K562 (cell line): ENCODE measurements around the gene NEMP1. TPM values are rescaled to one million over a fixed set of nuclear protein-coding genes. Genes with fewer than 3 reads are reported as not detected.

Experiments
- ATAC-seq: fragments of 200-7000 bp; cut with Tn5 transposase; 3 replicates; pipeline ENCODE4 v1.9.1; 2020; ENCODE audit warnings: moderate library complexity
- BruUV-seq: library from RNA; stranded (reverse); fragments of 400-500 nt; replicated peaks from 2 replicates; lab custom pipeline; 2021; lab: Mats Ljungman, UMichigan
- CTCF ChIA-PET: fragments of 300-600 bp; formaldehyde crosslinking; extraction: SDS; loops from one replicate; lab custom pipeline; 2021; ENCODE audit warnings: low intra/inter-chr PET ratio; lab: Yijun Ruan, JAX
- POLR2A ChIA-PET: fragments of 300-600, 350-650 bp; sonication (Branson Sonifier 250); formaldehyde crosslinking; extraction: SDS; loops from one replicate; lab custom pipeline; 2021; ENCODE audit warnings: antibody characterized with exemption, inconsistent platforms; lab: Yijun Ruan, JAX
- DNase-seq, 4 experiments: peaks; one replicate each; pipeline versions ENCODE4 v3.0.0 to v3.0.0-alpha.2; 2011 to 2018; ENCODE audit warnings: low spot score in 3 of 4, mixed read lengths in 3 of 4; ENCODE audit errors: extremely low read depth in 1 of 4
- FAIRE-seq: peaks from 2 replicates; lab custom pipeline; 2011; peaks lifted over from hg19 to GRCh38; lab: Jason Lieb, UNC
- H2AFZ ChIP-seq: 2 replicates; pipeline ENCODE4 v1.6.0; 2011; ENCODE audit warnings: low read depth, low read length, control low read depth, inconsistent platforms
- H3K27ac ChIP-seq: fragments of 200-600 bp; 3 replicates; pipeline ENCODE4 v1.8.0; 2011; ENCODE audit warnings: low read depth, mild to moderate bottlenecking, control low read depth, inconsistent platforms, low read length, moderate library complexity, mixed read lengths; ENCODE audit errors: extremely low read depth
- H3K27me3 ChIP-seq, 2 experiments: fragments of 300-600 bp in 1 of 2; 2 replicates in 1 of 2; 3 replicates in 1 of 2; pipeline versions ENCODE4 v1.6.0 to v1.8.0; 2011; ENCODE audit warnings: inconsistent platforms in 2 of 2, low read length in 2 of 2, mild to moderate bottlenecking in 1 of 2, mixed read lengths in 1 of 2, moderate library complexity in 1 of 2; ENCODE audit not compliant: control insufficient read depth in 2 of 2, insufficient read depth in 2 of 2
- H3K36me3 ChIP-seq: fragments of 300-600 bp; 3 replicates; pipeline ENCODE4 v1.8.0; 2011; ENCODE audit warnings: mild to moderate bottlenecking, low read length, inconsistent platforms; ENCODE audit not compliant: control insufficient read depth, insufficient read depth
- H3K4me1 ChIP-seq, 2 experiments: fragments of 200-600 bp in 1 of 2; replicated peaks in 1 of 2; 2 replicates in 1 of 2; 3 replicates in 1 of 2; pipeline versions ENCODE4 v1.5.1 to v1.8.0; 2011; ENCODE audit warnings: inconsistent platforms in 2 of 2, low read length in 2 of 2, mild to moderate bottlenecking in 1 of 2, mixed read lengths in 1 of 2, moderate library complexity in 1 of 2; ENCODE audit not compliant: control insufficient read depth in 2 of 2, insufficient read depth in 2 of 2
- H3K4me2 ChIP-seq: 2 replicates; pipeline ENCODE4 v1.6.1; 2011; ENCODE audit warnings: low read length, control low read depth, inconsistent platforms, mixed read lengths; ENCODE audit not compliant: insufficient read depth
- H3K4me3 ChIP-seq: fragments of 200-600 bp; sonication (generic), shearing (Covaris generic); 2 replicates; pipeline ENCODE4 v1.5.1; 2016; ENCODE audit warnings: control low read depth, inconsistent platforms
- H3K79me2 ChIP-seq: fragments of 200-600 bp; 3 replicates; pipeline ENCODE4 v1.8.0; 2011; ENCODE audit warnings: low read length, inconsistent platforms; ENCODE audit not compliant: control insufficient read depth, insufficient read depth
- H3K9ac ChIP-seq, 2 experiments: 2 replicates each; pipeline versions ENCODE4 v1.6.0 to v1.6.1; 2011; ENCODE audit warnings: low read depth in 2 of 2, low read length in 2 of 2, control low read depth in 1 of 2, inconsistent platforms in 1 of 2, mild to moderate bottlenecking in 1 of 2, mixed read lengths in 1 of 2; ENCODE audit not compliant: insufficient read depth in 1 of 2
- H3K9me1 ChIP-seq: one replicate; pipeline ENCODE4 v1.6.0; 2011; ENCODE audit warnings: inconsistent platforms, mild to moderate bottlenecking, low read length, moderate library complexity; ENCODE audit not compliant: control insufficient read depth, insufficient read depth
- H3K9me3 ChIP-seq: replicated peaks from 2 replicates; pipeline ENCODE4 v1.5.1; 2011; ENCODE audit warnings: low read depth, low read length, inconsistent platforms; ENCODE audit not compliant: control insufficient read depth, insufficient read depth
- H4K20me1 ChIP-seq: replicated peaks from 2 replicates; pipeline ENCODE4 v1.6.1; 2011; ENCODE audit warnings: low read length, inconsistent platforms, mixed read lengths; ENCODE audit not compliant: control insufficient read depth, insufficient read depth
- CHD1 ChIP-seq: fragments of 200-600 bp; sonication (generic); IDR thresholded peaks from one replicate; pipeline ENCODE4 v1.6.1; 2012; ENCODE audit warnings: mild to moderate bottlenecking, moderate library complexity, low read length, inconsistent platforms
- CTCF ChIP-seq, 3 experiments: IDR thresholded peaks in 2 of 3; conservative IDR thresholded peaks in 1 of 3; 2 replicates each; pipeline ENCODE4 v1.5.1; 2011 to 2012; ENCODE audit warnings: low read length in 3 of 3, mild to moderate bottlenecking in 3 of 3, control low read depth in 2 of 3, improper control_type of control experiment in 1 of 3, inconsistent platforms in 1 of 3, low read depth in 1 of 3, mixed read lengths in 1 of 3, moderate library complexity in 1 of 3; ENCODE audit not compliant: insufficient read depth in 2 of 3
- ETV1 ChIP-seq: fragments of 450-650 bp; conservative IDR thresholded peaks from 2 replicates; pipeline ENCODE4 v1.6.1; 2016; ENCODE audit warnings: missing genetic modification characterization, control low read depth, low read depth, missing compliant biosample characterization
- FOXJ2 ChIP-seq: fragments of 200-800 bp; sonication (Bioruptor generic); IDR thresholded peaks from 2 replicates; pipeline ENCODE4 v1.6.1; 2016; ENCODE audit warnings: missing genetic modification characterization, missing compliant biosample characterization
- KAT7 ChIP-seq: sonication (generic); formaldehyde crosslinking; IDR thresholded peaks from 2 replicates; pipeline ENCODE4 v1.8.0; 2022; ENCODE audit warnings: missing genetic modification reagents, mild to moderate bottlenecking, borderline replicate concordance
- PHTF2 ChIP-seq: fragments of 250-450 bp; sonication (Bioruptor Pico); IDR thresholded peaks from 2 replicates; pipeline ENCODE4 v1.5.0; 2021; ENCODE audit warnings: mild to moderate bottlenecking
- PRMT5 ChIP-seq: sonication (generic); formaldehyde crosslinking; IDR thresholded peaks from 2 replicates; pipeline ENCODE4 v1.5.0; 2020; ENCODE audit warnings: missing genetic modification reagents
- RB1 ChIP-seq: fragments of 450-650 bp; IDR thresholded peaks from 2 replicates; pipeline ENCODE4 v1.6.1; 2017; ENCODE audit warnings: low read depth, mild to moderate bottlenecking
- RFX7 ChIP-seq: fragments of 250-450 bp; sonication (Bioruptor Pico); IDR thresholded peaks from 2 replicates; pipeline ENCODE4 v1.5.1; 2021; ENCODE audit warnings: mild to moderate bottlenecking
- ZNF165 ChIP-seq: fragments of 250-450 bp; sonication (Bioruptor Pico); IDR thresholded peaks from 2 replicates; pipeline ENCODE4 v1.4.0; 2020; ENCODE audit warnings: borderline replicate concordance
- ZNF217 ChIP-seq: sonication (generic); formaldehyde crosslinking; IDR thresholded peaks from 2 replicates; pipeline ENCODE4 v1.8.0; 2022; ENCODE audit warnings: mild to moderate bottlenecking, missing genetic modification reagents
- ZNF224 ChIP-seq: sonication (generic); formaldehyde crosslinking; IDR thresholded peaks from 2 replicates; pipeline ENCODE4 v1.8.0; 2022; ENCODE audit warnings: mild to moderate bottlenecking, missing genetic modification reagents
- ZNF75A ChIP-seq: fragments of 450-650 bp; formaldehyde crosslinking; IDR thresholded peaks from 2 replicates; pipeline ENCODE4 v1.4.0; 2020; ENCODE audit warnings: mild to moderate bottlenecking
- WGBS: fragments of 100-300 bp; shearing (Covaris generic); methylation state at CpG from one replicate; pipeline ENCODE4 v1.1.6; 2016; ENCODE audit warnings: low coverage, mixed read lengths; ENCODE audit not compliant: insufficient coverage; ENCODE audit errors: missing lambda C conversion rate; 5-methylcytosine and 5-hydroxymethylcytosine counted together
- in situ Hi-C: fragments of 300-500 bp; cut with MboI; formaldehyde crosslinking; loops from 4 replicates; pipeline ENCODE4 v1.15.0; 2018; ENCODE audit warnings: inconsistent platforms, mixed read lengths
- intact Hi-C: fragments of 100-400 bp; cut with micrococcal nuclease; formaldehyde crosslinking; loops from 2 replicates; pipeline ENCODE4 v1.14.2; 2022
- polyA plus RNA-seq, 8 experiments: library from polyadenylated mRNA; depleted of rRNA in 4 of 8; stranded (reverse) in 5 of 8; unstranded in 3 of 8; fragments of >200 nt; fragmentation: Nextera tagmentation in 2 of 8; fragmentation: Illumina TruSeq in 1 of 8; extraction: Ambion mirVana in 2 of 8; extraction: Trizol in 1 of 8; gene quantifications; 2 replicates each; pipeline versions ENCODE4 v1.2.1 to v1.2.3, GENCODE V29; 2011 to 2014; ENCODE audit warnings: inconsistent platforms in 1 of 8, missing spikeins in 1 of 8
- total RNA-seq, 7 experiments: library from RNA; depleted of rRNA in 6 of 7; stranded (reverse); fragments of >200 nt in 6 of 7; fragmentation: Illumina TruSeq in 2 of 7; extraction: Trizol in 2 of 7; gene quantifications; 2 replicates each; pipeline versions ENCODE4 v1.2.1 to v1.2.3, GENCODE V29; 2011 to 2021; ENCODE audit warnings: low replicate concordance in 1 of 7
- TF ChIP-seq, protein P1 (sequence below): sonication (generic); formaldehyde crosslinking; IDR thresholded peaks from 2 replicates; pipeline ENCODE4 v1.8.1; 2023; ENCODE audit warnings: mild to moderate bottlenecking, missing genetic modification reagents
- TF ChIP-seq, protein P2 (sequence below): sonication (generic); formaldehyde crosslinking; IDR thresholded peaks from 2 replicates; pipeline ENCODE4 v1.8.0; 2022; ENCODE audit warnings: missing genetic modification reagents, mild to moderate bottlenecking, borderline replicate concordance
- TF ChIP-seq, protein P3 (sequence below): fragments of 450-650 bp; IDR thresholded peaks from 2 replicates; pipeline ENCODE4 v1.6.1; 2016; ENCODE audit warnings: low read depth, mild to moderate bottlenecking, moderate library complexity

Gene NEMP1
- total and polyA plus RNA-seq, 9 of the 15 experiments (the other 6 are each of a cell fraction or from before 2014, with no cell fraction given) = 9.5 to 82.2 (median 41.2) TPM

DNA sequence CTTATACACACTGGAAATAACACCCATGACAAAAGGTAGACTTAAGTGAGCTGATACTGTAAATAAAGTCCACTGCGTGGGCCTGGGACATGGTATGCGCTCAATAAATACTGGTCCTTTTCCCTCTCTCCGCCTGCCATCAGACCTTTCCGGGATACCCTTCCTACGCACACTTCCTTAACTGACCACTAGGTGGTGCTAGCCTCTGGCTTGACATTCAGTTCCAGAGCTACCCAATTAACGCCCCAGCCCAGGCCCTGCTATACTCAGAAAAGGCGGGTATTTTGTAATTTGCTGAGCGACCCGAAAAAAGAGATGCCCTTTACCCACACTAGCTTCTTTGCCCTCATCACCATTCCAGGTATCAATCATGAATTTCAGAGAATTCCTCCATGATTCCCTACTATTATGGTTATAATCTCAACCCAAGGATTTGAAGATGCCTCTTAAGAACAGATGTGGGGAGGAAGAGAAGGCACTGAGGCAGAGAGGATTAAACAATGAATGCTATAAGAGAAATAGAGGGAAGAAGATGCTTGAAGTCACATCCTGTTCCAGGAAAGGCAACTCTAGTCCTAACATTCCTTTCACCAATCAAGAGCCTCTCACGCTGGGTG, 45.8 kb upstream of the NEMP1 start:
- ATAC-seq (peak; percentile 61), FAIRE-seq (peak; percentile 51), DNase-seq (peak; percentile 73 to 84 (median 76))
- no peak overlapping the region for H3K9ac ChIP-seq
- no peaks in the 10 kb centered on the region for H3K9me1 ChIP-seq
- H3K4me2 ChIP-seq = no peak overlapping the region
- H3K36me3 ChIP-seq = no peaks in the 10 kb centered on the region
- H3K27me3 ChIP-seq = no peaks in the 10 kb centered on the region
- H3K9me3 ChIP-seq = peaks cover 7% of the 10 kb centered on the region
- in situ Hi-C loops (loop anchor here (5.0 kb wide), 1 partner anchor 53 kb away; no protein-coding TSS in a partner anchor), intact Hi-C loops (loop anchor here (1.0 to 10.0 kb wide), 3 partner anchors 52 to 120 kb away; no protein-coding TSS in a partner anchor)
- BruUV-seq = no TSS peak
- H2AFZ ChIP-seq = no peak overlapping the region
- 7% methylated on average over 10 of the region's 10 CpGs for WGBS
- ChIA-PET CTCF (interaction anchor here (1.5 to 1.7 kb wide), 4 partner anchors 50 to 61 kb away, joined by 4 to 18 read pairs (median 10); no protein-coding TSS in a partner anchor), POLR2A (interaction anchor here (0.7 to 1.0 kb wide), 2 partner anchors 12 to 13 kb away, joined by 3 to 5 read pairs; partner anchors contain the start of gene STAT6)
- H3K27ac ChIP-seq = no peak overlapping the region
- H4K20me1 ChIP-seq = no peaks in the 10 kb centered on the region
- peaks cover 10 to 25% of the 10 kb centered on the region in 2 experiments for H3K4me1 ChIP-seq
- H3K4me3 ChIP-seq = no peak overlapping the region
- H3K79me2 ChIP-seq = no peaks in the 10 kb centered on the region
- TF ChIP-seq ZNF165 (no peak), CTCF (IDR thresholded peaks at IDR 0.05 in 2 of 3, conservative IDR thresholded peaks at IDR 0.05 in 1 of 3; ENCODE audit: insufficient read depth in 2 of 3, low read depth in 1 of 3, low read length in 3 of 3) (peak; percentile 88 to 92 (median 91)), FOXJ2 (tag) (no peak), ZNF75A (CRISPR knock-in tag) (no peak), PHTF2 (CRISPR knock-in tag) (no peak), ZNF217 (CRISPR knock-in tag) (no peak), RB1 (peak; percentile 32; the same call in 1 of the 2 replicates), ETV1 (tag) (no peak), KAT7 (CRISPR knock-in tag) (no peak), ZNF224 (CRISPR knock-in tag) (no peak), RFX7 (CRISPR knock-in tag) (no peak), PRMT5 (no peak), CHD1 (no peak)
- TF ChIP-seq, protein P1, sequence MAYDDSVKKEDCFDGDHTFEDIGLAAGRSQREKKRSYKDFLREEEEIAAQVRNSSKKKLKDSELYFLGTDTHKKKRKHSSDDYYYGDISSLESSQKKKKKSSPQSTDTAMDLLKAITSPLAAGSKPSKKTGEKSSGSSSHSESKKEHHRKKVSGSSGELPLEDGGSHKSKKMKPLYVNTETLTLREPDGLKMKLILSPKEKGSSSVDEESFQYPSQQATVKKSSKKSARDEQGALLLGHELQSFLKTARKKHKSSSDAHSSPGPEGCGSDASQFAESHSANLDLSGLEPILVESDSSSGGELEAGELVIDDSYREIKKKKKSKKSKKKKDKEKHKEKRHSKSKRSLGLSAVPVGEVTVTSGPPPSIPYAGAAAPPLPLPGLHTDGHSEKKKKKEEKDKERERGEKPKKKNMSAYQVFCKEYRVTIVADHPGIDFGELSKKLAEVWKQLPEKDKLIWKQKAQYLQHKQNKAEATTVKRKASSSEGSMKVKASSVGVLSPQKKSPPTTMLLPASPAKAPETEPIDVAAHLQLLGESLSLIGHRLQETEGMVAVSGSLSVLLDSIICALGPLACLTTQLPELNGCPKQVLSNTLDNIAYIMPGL (CRISPR knock-in tag) = no peak
- TF ChIP-seq, protein P2, sequence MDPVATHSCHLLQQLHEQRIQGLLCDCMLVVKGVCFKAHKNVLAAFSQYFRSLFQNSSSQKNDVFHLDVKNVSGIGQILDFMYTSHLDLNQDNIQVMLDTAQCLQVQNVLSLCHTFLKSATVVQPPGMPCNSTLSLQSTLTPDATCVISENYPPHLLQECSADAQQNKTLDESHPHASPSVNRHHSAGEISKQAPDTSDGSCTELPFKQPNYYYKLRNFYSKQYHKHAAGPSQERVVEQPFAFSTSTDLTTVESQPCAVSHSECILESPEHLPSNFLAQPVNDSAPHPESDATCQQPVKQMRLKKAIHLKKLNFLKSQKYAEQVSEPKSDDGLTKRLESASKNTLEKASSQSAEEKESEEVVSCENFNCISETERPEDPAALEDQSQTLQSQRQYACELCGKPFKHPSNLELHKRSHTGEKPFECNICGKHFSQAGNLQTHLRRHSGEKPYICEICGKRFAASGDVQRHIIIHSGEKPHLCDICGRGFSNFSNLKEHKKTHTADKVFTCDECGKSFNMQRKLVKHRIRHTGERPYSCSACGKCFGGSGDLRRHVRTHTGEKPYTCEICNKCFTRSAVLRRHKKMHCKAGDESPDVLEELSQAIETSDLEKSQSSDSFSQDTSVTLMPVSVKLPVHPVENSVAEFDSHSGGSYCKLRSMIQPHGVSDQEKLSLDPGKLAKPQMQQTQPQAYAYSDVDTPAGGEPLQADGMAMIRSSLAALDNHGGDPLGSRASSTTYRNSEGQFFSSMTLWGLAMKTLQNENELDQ (CRISPR knock-in tag) = no peak
- TF ChIP-seq, protein P3, sequence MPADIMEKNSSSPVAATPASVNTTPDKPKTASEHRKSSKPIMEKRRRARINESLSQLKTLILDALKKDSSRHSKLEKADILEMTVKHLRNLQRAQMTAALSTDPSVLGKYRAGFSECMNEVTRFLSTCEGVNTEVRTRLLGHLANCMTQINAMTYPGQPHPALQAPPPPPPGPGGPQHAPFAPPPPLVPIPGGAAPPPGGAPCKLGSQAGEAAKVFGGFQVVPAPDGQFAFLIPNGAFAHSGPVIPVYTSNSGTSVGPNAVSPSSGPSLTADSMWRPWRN = no peak
